Tracheal epithelial cell (primary cell): Measurements from ENCODE around the gene SIPA1. TPM values are rescaled to one million over a fixed set of nuclear protein-coding genes. Genes with fewer than 3 reads are reported as not detected.

Experiments used
- total RNA-seq: library from RNA; depleted of rRNA; stranded (reverse); fragments of >200 nt; gene quantifications from 2 replicates; pipeline ENCODE4 v1.2.1, GENCODE V29; 2014

SIPA1 gene, protein sequence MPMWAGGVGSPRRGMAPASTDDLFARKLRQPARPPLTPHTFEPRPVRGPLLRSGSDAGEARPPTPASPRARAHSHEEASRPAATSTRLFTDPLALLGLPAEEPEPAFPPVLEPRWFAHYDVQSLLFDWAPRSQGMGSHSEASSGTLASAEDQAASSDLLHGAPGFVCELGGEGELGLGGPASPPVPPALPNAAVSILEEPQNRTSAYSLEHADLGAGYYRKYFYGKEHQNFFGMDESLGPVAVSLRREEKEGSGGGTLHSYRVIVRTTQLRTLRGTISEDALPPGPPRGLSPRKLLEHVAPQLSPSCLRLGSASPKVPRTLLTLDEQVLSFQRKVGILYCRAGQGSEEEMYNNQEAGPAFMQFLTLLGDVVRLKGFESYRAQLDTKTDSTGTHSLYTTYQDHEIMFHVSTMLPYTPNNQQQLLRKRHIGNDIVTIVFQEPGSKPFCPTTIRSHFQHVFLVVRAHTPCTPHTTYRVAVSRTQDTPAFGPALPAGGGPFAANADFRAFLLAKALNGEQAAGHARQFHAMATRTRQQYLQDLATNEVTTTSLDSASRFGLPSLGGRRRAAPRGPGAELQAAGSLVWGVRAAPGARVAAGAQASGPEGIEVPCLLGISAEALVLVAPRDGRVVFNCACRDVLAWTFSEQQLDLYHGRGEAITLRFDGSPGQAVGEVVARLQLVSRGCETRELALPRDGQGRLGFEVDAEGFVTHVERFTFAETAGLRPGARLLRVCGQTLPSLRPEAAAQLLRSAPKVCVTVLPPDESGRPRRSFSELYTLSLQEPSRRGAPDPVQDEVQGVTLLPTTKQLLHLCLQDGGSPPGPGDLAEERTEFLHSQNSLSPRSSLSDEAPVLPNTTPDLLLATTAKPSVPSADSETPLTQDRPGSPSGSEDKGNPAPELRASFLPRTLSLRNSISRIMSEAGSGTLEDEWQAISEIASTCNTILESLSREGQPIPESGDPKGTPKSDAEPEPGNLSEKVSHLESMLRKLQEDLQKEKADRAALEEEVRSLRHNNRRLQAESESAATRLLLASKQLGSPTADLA
- total RNA-seq: 20.2 and 22.8 TPM in 2 replicates

DNA sequence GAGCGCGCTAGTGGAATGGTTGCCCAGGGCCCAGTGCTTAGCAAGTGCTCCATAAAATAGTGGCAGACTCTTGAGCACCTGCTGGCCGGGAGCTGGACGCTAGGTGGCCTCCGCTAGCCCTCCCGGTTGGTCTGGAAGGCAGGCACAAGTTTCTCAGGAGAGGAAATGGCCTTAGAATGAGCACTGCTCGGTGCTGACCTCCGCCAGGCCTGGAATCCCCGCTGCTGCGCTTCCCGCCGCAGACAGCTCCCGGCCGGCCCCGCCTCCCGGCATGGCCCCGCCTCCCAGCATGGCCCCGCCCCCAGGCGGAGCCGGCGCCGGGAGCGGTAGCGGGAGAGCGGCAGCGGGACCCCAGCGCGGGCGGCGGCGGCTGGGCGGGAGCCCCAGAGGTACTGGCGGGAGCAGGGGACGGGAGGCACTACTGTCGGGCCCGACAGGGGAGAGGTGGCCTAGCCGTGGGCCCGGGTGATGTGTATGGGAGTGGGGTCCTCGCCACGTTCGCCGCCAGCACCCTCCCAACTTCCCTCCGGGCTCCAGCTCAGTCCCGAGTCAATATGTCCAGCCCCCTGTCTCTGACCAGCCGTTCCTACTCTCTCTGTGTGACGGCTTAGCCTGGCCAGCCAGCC, at the start of gene SIPA1:
SIPA1 (plus strand) TSS at position 308 of the 626 bp plus-strand sequence. CDS start 2,821 bp downstream, outside the sequence.

DNA sequence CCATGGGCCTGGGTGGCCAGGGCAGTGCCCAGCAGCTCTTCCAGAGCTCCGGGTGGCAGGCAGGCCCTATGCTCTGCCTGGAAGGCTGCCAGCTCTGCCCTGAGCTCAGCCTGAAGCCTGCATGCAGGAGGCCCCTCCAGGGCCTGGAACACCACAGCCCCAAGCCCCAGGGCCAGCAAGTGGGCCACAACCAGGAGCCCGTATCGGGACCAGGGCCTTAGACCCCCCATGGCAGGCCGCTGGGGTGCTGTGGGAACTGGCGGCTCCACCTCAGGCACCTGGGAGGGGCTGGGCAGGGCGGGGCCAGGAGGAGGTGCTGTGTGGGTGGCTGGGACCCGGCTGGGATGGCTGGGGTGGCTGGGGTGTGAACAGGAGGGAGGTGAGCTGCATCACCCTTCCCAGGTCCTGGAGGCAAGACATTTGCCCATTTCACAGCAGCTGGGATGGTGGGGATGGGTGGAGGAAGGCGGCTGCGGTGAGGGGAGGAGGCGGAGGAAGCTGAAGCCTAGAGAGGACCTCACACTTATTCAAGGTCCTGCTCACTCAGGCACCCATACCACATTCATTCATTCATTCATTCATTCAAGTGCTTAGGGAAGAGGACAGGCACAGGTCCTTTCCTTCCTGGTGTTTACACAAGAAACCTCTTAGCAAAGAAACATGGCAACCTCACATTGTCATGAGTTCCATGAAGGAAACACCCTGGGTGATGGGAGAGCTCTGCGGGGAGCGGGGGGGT, 42.2 kb upstream of the SIPA1 start, which contains the start of gene KCNK7:
KCNK7 (minus strand) TSS at position 258 of the 739 bp plus-strand sequence; CDS start at position 230, 28 bp downstream.

DNA sequence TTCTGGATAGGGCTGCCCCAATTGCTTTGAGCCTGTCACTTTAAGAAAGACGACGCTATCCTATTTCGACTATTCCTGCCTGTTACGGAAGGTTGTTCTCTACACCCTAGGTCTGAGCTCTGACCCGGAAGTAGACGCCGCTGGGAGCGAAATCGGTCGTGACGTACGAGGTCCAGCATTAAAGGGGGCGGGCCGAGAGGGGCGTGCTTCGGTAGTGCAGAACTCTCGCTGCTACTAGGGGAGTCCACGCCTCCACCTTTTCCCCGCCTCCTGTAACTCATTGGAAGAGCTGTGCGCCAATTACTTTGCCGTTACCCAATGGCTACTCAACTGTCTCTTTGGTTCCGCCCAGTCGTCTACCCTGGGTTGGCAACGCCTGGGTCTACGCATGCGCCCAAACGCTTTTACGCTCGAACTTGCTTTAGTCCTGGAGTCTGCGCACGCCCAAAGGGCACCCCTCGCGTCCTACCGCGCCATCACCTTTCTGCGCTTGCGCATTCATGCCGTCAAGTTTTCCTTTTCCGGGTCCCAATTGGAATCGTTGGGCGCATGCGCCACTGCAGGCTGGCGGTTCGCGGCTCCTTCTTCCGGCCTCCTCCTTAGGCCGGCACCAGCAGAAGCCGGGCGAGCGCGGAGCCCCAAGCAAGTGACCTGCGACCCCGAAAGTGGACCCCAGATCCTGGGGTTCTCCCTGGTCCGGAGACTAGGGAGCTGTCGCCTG, 22.5 kb upstream of the SIPA1 start, which contains the start of gene PCNX3:
PCNX3 (plus strand) TSS at position 548 of the 721 bp plus-strand sequence. CDS start 536 bp downstream, outside the sequence.

DNA sequence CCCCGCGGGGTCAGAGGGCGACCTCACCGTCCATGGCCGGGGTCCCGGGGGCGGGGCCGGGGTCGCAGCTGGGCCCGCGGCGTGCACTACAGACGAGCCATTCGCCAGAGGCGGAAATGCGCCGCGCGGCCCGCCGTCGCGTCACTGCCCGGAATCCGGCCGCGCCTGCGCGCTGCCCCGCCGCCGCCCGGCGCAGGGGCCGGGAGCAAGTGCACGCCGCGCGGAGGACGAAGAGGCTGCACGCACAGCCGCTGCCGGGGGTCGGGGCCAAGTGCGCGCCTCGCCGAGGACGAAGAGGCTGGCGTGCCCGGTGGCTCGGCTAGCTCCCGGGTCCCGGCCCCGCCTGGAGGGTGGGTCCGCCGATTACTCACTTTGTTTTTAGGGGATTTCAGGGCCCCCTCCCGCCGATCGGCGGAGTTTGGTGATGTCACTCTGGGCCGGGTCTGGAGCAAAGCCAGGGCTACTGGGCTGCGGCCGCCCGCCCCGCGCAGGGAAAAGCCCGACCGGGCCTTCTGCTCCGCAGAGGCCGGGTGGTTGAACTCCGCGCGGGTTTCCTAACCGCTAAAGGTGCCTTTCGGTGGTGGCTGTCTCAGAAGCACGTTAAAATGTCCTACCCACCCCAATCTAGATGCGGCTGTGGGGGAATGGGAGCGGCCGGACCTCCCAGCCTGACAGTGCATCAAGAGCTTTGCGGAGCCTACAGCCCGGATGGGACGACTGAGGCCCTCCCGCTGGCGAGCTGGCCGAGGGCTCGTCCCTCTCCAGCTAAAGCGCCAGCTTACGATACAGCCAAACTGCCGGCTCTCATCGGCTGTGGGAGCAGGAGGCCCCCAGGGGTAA, 25.1 kb downstream of the SIPA1 start, which contains the start of gene RELA:
RELA (minus strand) TSS at position 118 of the 840 bp plus-strand sequence; CDS start at position 34, 84 bp downstream.

Other genes with a start within 250 kb of the SIPA1 start
- gene NEAT1, start 215.3 kb upstream of the SIPA1 start, total RNA-seq: 49.2 and 67.4 TPM in 2 replicates
- 4,567 and 7,714 TPM in 2 replicates for gene MALAT1, start 139.1 kb upstream of the SIPA1 start, total RNA-seq
- gene SCYL1, start 113.0 kb upstream of the SIPA1 start, total RNA-seq: 58.4 and 75.9 TPM in 2 replicates
- gene LTBP3, start 79.7 kb upstream of the SIPA1 start, total RNA-seq: 19.8 and 39.0 TPM in 2 replicates
- gene ZNRD2, start 67.6 kb upstream of the SIPA1 start, total RNA-seq: 63.3 and 88.9 TPM in 2 replicates
- gene FAM89B, start 65.6 kb upstream of the SIPA1 start, total RNA-seq: 12.1 and 17.6 TPM in 2 replicates
- gene EHBP1L1, start 62.0 kb upstream of the SIPA1 start, total RNA-seq: 60.1 and 66.3 TPM in 2 replicates
- gene KCNK7, start 42.3 kb upstream of the SIPA1 start, total RNA-seq: 0.48 and 3.2 TPM in 2 replicates
- 15.6 and 33.7 TPM in 2 replicates for gene MAP3K11, start 23.9 kb upstream of the SIPA1 start, total RNA-seq
- 11.3 and 15.4 TPM in 2 replicates for gene PCNX3, start 22.3 kb upstream of the SIPA1 start, total RNA-seq
- 10.7 and 19.0 TPM in 2 replicates for gene RELA, start 24.8 kb downstream of the SIPA1 start, total RNA-seq
- gene KAT5, start 74.2 kb downstream of the SIPA1 start, total RNA-seq: 33.0 and 43.6 TPM in 2 replicates
- 13.9 and 42.2 TPM in 2 replicates for gene RNASEH2C, start 82.7 kb downstream of the SIPA1 start, total RNA-seq
- 11.7 and 23.4 TPM in 2 replicates for gene AP5B1, start 142.9 kb downstream of the SIPA1 start, total RNA-seq
- gene OVOL1, start 149.0 kb downstream of the SIPA1 start, total RNA-seq: 8.1 and 61.7 TPM in 2 replicates
- 0.24 and 0.43 TPM in 2 replicates for gene SNX32, start 195.9 kb downstream of the SIPA1 start, total RNA-seq
- 598 and 942 TPM in 2 replicates for gene CFL1, start 220.1 kb downstream of the SIPA1 start, total RNA-seq
- gene MUS81, start 222.3 kb downstream of the SIPA1 start, total RNA-seq: 49.4 and 60.2 TPM in 2 replicates
- 5.3 and 10.4 TPM in 2 replicates for gene EFEMP2, start 234.7 kb downstream of the SIPA1 start, total RNA-seq
- not detected in 2 replicates for gene CTSW, start 241.7 kb downstream of the SIPA1 start, total RNA-seq